GM23248 (cell line): ENCODE results near the gene PROSER1. TPM values are rescaled to one million over a fixed set of nuclear protein-coding genes. Genes with fewer than 3 reads are reported as not detected.

Source experiments
- DNase-seq: peaks from one replicate; pipeline ENCODE4 v3.0.0-alpha.2; 2015
- H2AFZ ChIP-seq: fragments of 200-600 bp; sonication (generic); 2 replicates; pipeline ENCODE4 v1.6.1; 2016; ENCODE audit warnings: antibody characterized with exemption
- H3F3A ChIP-seq: fragments of 200-600 bp; sonication (generic); 2 replicates; pipeline ENCODE4 v1.6.1; 2016; ENCODE audit warnings: mild to moderate bottlenecking, antibody characterized with exemption, mixed run types; ENCODE audit not compliant: insufficient read depth
- H3K27ac ChIP-seq: fragments of 200-600 bp; sonication (generic); 2 replicates; pipeline ENCODE4 v1.5.1; 2016; ENCODE audit warnings: mild to moderate bottlenecking
- H3K27me3 ChIP-seq: fragments of 200-600 bp; sonication (generic); replicated peaks from 2 replicates; pipeline ENCODE4 v1.6.1; 2016; ENCODE audit warnings: mild to moderate bottlenecking; ENCODE audit not compliant: insufficient read depth
- H3K36me3 ChIP-seq: fragments of 200-600 bp; sonication (generic); 2 replicates; pipeline ENCODE4 v1.6.1; 2016; ENCODE audit warnings: low read depth, mild to moderate bottlenecking
- H3K4me1 ChIP-seq: fragments of 200-600 bp; sonication (generic); 2 replicates; pipeline ENCODE4 v1.6.1; 2016; ENCODE audit warnings: mild to moderate bottlenecking; ENCODE audit not compliant: insufficient read depth
- H3K4me2 ChIP-seq: fragments of 200-600 bp; sonication (generic); one replicate; pipeline ENCODE4 v1.6.1; 2016; ENCODE audit warnings: mild to moderate bottlenecking; ENCODE audit not compliant: unreplicated experiment
- H3K4me3 ChIP-seq: fragments of 200-600 bp; sonication (generic); 2 replicates; pipeline ENCODE4 v1.5.1; 2016; ENCODE audit warnings: mild to moderate bottlenecking
- H3K79me2 ChIP-seq: fragments of 200-600 bp; sonication (generic); 2 replicates; pipeline ENCODE4 v1.6.1; 2016; ENCODE audit warnings: mild to moderate bottlenecking; ENCODE audit not compliant: insufficient read depth
- H3K9ac ChIP-seq: fragments of 200-600 bp; sonication (generic); 2 replicates; pipeline ENCODE4 v1.6.1; 2016; ENCODE audit warnings: mild to moderate bottlenecking
- H3K9me2 ChIP-seq: fragments of 200-600 bp; sonication (generic); 2 replicates; pipeline ENCODE4 v1.6.1; 2016; ENCODE audit warnings: mixed run types, mild to moderate bottlenecking, moderate library complexity; ENCODE audit not compliant: insufficient read depth
- H3K9me3 ChIP-seq: fragments of 200-600 bp; sonication (generic); one replicate; pipeline ENCODE4 v1.6.1; 2017; ENCODE audit warnings: low read depth
- H4K20me1 ChIP-seq: fragments of 200-600 bp; sonication (generic); 2 replicates; pipeline ENCODE4 v1.6.0; 2016; ENCODE audit not compliant: insufficient read depth
- EZH2 ChIP-seq: fragments of 200-600 bp; sonication (generic); IDR thresholded peaks from 2 replicates; pipeline ENCODE4 v1.6.1; 2018; ENCODE audit warnings: antibody characterized with exemption, mild to moderate bottlenecking; ENCODE audit not compliant: insufficient read depth, poor library complexity, severe bottlenecking
- EZH2phosphoT487 ChIP-seq: fragments of 200-600 bp; sonication (generic); IDR thresholded peaks from 2 replicates; pipeline ENCODE4 v1.6.1; 2018; ENCODE audit warnings: antibody characterized with exemption, moderate library complexity, mild to moderate bottlenecking, low read depth; ENCODE audit not compliant: insufficient read depth
- WGBS, 2 experiments: methylation state at CpG; one replicate each; pipeline ENCODE4 v1.1.6; 2015 to 2017; ENCODE audit warnings: low lambda C conversion rate in 2 of 2, low coverage in 1 of 2; ENCODE audit errors: missing lambda C conversion rate in 2 of 2; 5-methylcytosine and 5-hydroxymethylcytosine counted together
- in situ Hi-C: fragments of 300-500 bp; cut with MboI; formaldehyde crosslinking; loops from 2 replicates; pipeline ENCODE4 v1.15.0; 2020
- polyA plus RNA-seq: library from polyadenylated mRNA; unstranded; fragments of >200 nt; fragmentation: Nextera tagmentation; extraction: Ambion mirVana; gene quantifications from 2 replicates; pipeline ENCODE4 v1.2.1, GENCODE V29; 2016
- total RNA-seq: library from RNA; depleted of rRNA; stranded (reverse); fragments of >200 nt; shearing (Covaris generic); gene quantifications from 2 replicates; pipeline ENCODE4 v1.2.3, GENCODE V29; 2014

Gene PROSER1
- total and polyA plus RNA-seq, 2 experiments from 2014 or later = 6.7 to 7.6 TPM

GRCh38 chr13:39032150-39032549 lies 5.7 kb downstream of the PROSER1 start:
- Histone ChIP-seq H3K36me3 (0 out of 2 replicates have a peak, but pooled peaks cover 2% of the 10 kb centered on the region), H4K20me1 (0 out of 2 replicates have a peak, but pooled peaks cover 4% of the 10 kb centered on the region), H3K4me2 (no peak overlapping the region), H3K9ac (no peak overlapping the region), H3F3A (no peaks in the 10 kb centered on the region), H3K79me2 (peaks cover 65% of the 10 kb centered on the region), H3K4me1 (peaks cover 12% of the 10 kb centered on the region; the same call in 1 of the 2 replicates), H3K9me2 (no peaks in the 10 kb centered on the region), H3K4me3 (no peak overlapping the region), H3K9me3 (no peaks in the 10 kb centered on the region), H3K27me3 (no peaks in the 10 kb centered on the region), H3K27ac (no peak overlapping the region), H2AFZ (no peak overlapping the region)
- 95 to 100% methylated on average over 1 of the region's 1 CpG for WGBS, 2 experiments
- no peak for TF ChIP-seq EZH2
- TF ChIP-seq EZH2phosphoT487 = no peak
- in situ Hi-C loops = loop anchor here (25.0 kb wide), 1 partner anchor 580 kb away; the partner anchor contains the start of gene LHFPL6
- no peak for DNase-seq

GRCh38 chr13:39025433-39025839 lies 12.5 kb downstream of the PROSER1 start:
- H3K4me3 ChIP-seq = no peak overlapping the region
- peaks cover 45% of the 10 kb centered on the region; the same call in 1 of the 2 replicates for H3K36me3 ChIP-seq
- no peaks in the 10 kb centered on the region for H3F3A ChIP-seq
- no peak for TF ChIP-seq EZH2phosphoT487
- TF ChIP-seq EZH2 = no peak
- 95 to 100% methylated on average over 2 of the region's 2 CpGs for WGBS, 2 experiments
- no peak overlapping the region for H3K4me2 ChIP-seq
- H3K79me2 ChIP-seq = no peaks in the 10 kb centered on the region; the same call in 1 of the 2 replicates
- no peak overlapping the region for H2AFZ ChIP-seq
- no peaks in the 10 kb centered on the region; the same call in 1 of the 2 replicates for H3K4me1 ChIP-seq
- no peaks in the 10 kb centered on the region for H4K20me1 ChIP-seq
- H3K27me3 ChIP-seq = no peaks in the 10 kb centered on the region
- no peaks in the 10 kb centered on the region for H3K9me2 ChIP-seq
- in situ Hi-C loops = loop anchor here (25.0 kb wide), 1 partner anchor 587 kb away; the partner anchor contains the start of gene LHFPL6
- H3K9ac ChIP-seq = no peak overlapping the region
- DNase-seq = peak; percentile 5
- no peak overlapping the region for H3K27ac ChIP-seq
- no peaks in the 10 kb centered on the region for H3K9me3 ChIP-seq

GRCh38 chr13:39023761-39024160 lies 14.1 kb downstream of the PROSER1 start:
- Histone ChIP-seq H3K4me1 (no peaks in the 10 kb centered on the region; the same call in 1 of the 2 replicates), H4K20me1 (no peaks in the 10 kb centered on the region), H3K4me3 (no peak overlapping the region), H3K27me3 (no peaks in the 10 kb centered on the region), H3K9me2 (no peaks in the 10 kb centered on the region), H3K4me2 (no peak overlapping the region), H3F3A (no peaks in the 10 kb centered on the region), H2AFZ (no peak overlapping the region), H3K79me2 (no peaks in the 10 kb centered on the region), H3K36me3 (peaks cover 46% of the 10 kb centered on the region; the same call in 1 of the 2 replicates), H3K27ac (no peak overlapping the region), H3K9ac (no peak overlapping the region), H3K9me3 (no peaks in the 10 kb centered on the region)
- in situ Hi-C loops = no loop called here
- TF ChIP-seq EZH2 (no peak), EZH2phosphoT487 (no peak)
- no peak for DNase-seq

GRCh38 chr13:39023316-39023715 lies 14.6 kb downstream of the PROSER1 start:
- no peak overlapping the region for H3K9ac ChIP-seq
- H3K9me3 ChIP-seq = no peaks in the 10 kb centered on the region
- in situ Hi-C loops = no loop called here
- no peak overlapping the region for H3K27ac ChIP-seq
- no peaks in the 10 kb centered on the region for H3K9me2 ChIP-seq
- H3K4me3 ChIP-seq = no peak overlapping the region
- TF ChIP-seq EZH2 (no peak), EZH2phosphoT487 (no peak)
- no peaks in the 10 kb centered on the region for H3K27me3 ChIP-seq
- no peaks in the 10 kb centered on the region; the same call in 1 of the 2 replicates for H3K4me1 ChIP-seq
- H3F3A ChIP-seq = no peaks in the 10 kb centered on the region
- peak; percentile 5 for DNase-seq
- WGBS, 2 experiments = 77 to 80% methylated on average over 2 of the region's 2 CpGs
- no peak overlapping the region for H3K4me2 ChIP-seq
- no peaks in the 10 kb centered on the region for H3K79me2 ChIP-seq
- H2AFZ ChIP-seq = no peak overlapping the region
- peaks cover 51% of the 10 kb centered on the region; the same call in 1 of the 2 replicates for H3K36me3 ChIP-seq
- no peaks in the 10 kb centered on the region for H4K20me1 ChIP-seq
